K562 (cell line): Measurements from ENCODE around the gene SS18L1. TPM values are rescaled to one million over a fixed set of nuclear protein-coding genes. Genes with fewer than 3 reads are reported as not detected.
A peak's percentile ranks its signal among the peaks of the same experiment; 100 is the strongest.

ENCODE experiments used
- BHLHE40 ChIP-seq: IDR thresholded peaks from 2 replicates; pipeline ENCODE4 v1.6.1; 2011; ENCODE audit warnings: low read length, improper control_type of control experiment
- CBX8 ChIP-seq: fragments of 200-600 bp; sonication (generic); IDR thresholded peaks from 2 replicates; pipeline ENCODE4 v1.6.1; 2012; ENCODE audit warnings: borderline replicate concordance, mixed run types, low read depth, mild to moderate bottlenecking, moderate library complexity, mixed read lengths, low read length, control low read depth, inconsistent platforms; ENCODE audit not compliant: poor library complexity, severe bottlenecking; ENCODE audit errors: extremely low read depth
- CC2D1A ChIP-seq: fragments of 450-650 bp; IDR thresholded peaks from 2 replicates; pipeline ENCODE4 v1.6.1; 2017; ENCODE audit warnings: mild to moderate bottlenecking
- EWSR1 ChIP-seq: fragments of 450-650 bp; IDR thresholded peaks from 2 replicates; pipeline ENCODE4 v1.6.1; 2018; ENCODE audit warnings: borderline replicate concordance, mild to moderate bottlenecking, low read depth, moderate library complexity; ENCODE audit not compliant: partially characterized antibody
- FOXM1 ChIP-seq, 2 experiments: fragments of 450-650 bp in 1 of 2; sonication (generic) in 1 of 2; formaldehyde crosslinking in 1 of 2; IDR thresholded peaks; 2 replicates each; pipeline versions ENCODE4 v1.6.1 to v1.9.0; 2017 to 2022; ENCODE audit warnings: low read depth in 2 of 2, mild to moderate bottlenecking in 2 of 2, missing genetic modification reagents in 1 of 2, moderate library complexity in 1 of 2
- NEUROD1 ChIP-seq: fragments of 150-350 bp; IDR thresholded peaks from 2 replicates; pipeline ENCODE4 v1.6.1; 2014; ENCODE audit warnings: borderline replicate concordance, low read length, low read depth; ENCODE audit not compliant: partially characterized antibody
- SMAD4 ChIP-seq: fragments of 250-450 bp; sonication (Bioruptor Pico); conservative IDR thresholded peaks from 2 replicates; pipeline ENCODE4 v1.8.0; 2021; ENCODE audit warnings: inconsistent platforms, mild to moderate bottlenecking, moderate library complexity
- STAT5A ChIP-seq: IDR thresholded peaks from 2 replicates; pipeline ENCODE4 v1.6.1; 2012; ENCODE audit warnings: low read length, inconsistent platforms, borderline replicate concordance
- TEAD2 ChIP-seq: fragments of 450-650 bp; IDR thresholded peaks from 2 replicates; pipeline ENCODE4 v1.6.1; 2016; ENCODE audit warnings: missing genetic modification characterization, control low read depth, missing compliant biosample characterization
- ZNF212 ChIP-seq: fragments of 450-650 bp; formaldehyde crosslinking; IDR thresholded peaks from 2 replicates; pipeline ENCODE4 v1.4.0; 2020; ENCODE audit warnings: mild to moderate bottlenecking
- ZNF444 ChIP-seq: fragments of 250-450 bp; sonication (Bioruptor Pico); IDR thresholded peaks from 2 replicates; pipeline ENCODE4 v1.4.0; 2020; ENCODE audit warnings: mild to moderate bottlenecking, moderate library complexity
- ZNF644 ChIP-seq: fragments of 200-800 bp; sonication (Bioruptor generic); IDR thresholded peaks from 2 replicates; pipeline ENCODE4 v1.6.1; 2016; ENCODE audit warnings: low read depth, missing genetic modification characterization, missing compliant biosample characterization
- polyA plus RNA-seq, 8 experiments: library from polyadenylated mRNA; depleted of rRNA in 4 of 8; stranded (reverse) in 5 of 8; unstranded in 3 of 8; fragments of >200 nt; fragmentation: Nextera tagmentation in 2 of 8; fragmentation: Illumina TruSeq in 1 of 8; extraction: Ambion mirVana in 2 of 8; extraction: Trizol in 1 of 8; gene quantifications; 2 replicates each; pipeline versions ENCODE4 v1.2.1 to v1.2.3, GENCODE V29; 2011 to 2014; ENCODE audit warnings: inconsistent platforms in 1 of 8, missing spikeins in 1 of 8
- total RNA-seq, 7 experiments: library from RNA; depleted of rRNA in 6 of 7; stranded (reverse); fragments of >200 nt in 6 of 7; fragmentation: Illumina TruSeq in 2 of 7; extraction: Trizol in 2 of 7; gene quantifications; 2 replicates each; pipeline versions ENCODE4 v1.2.1 to v1.2.3, GENCODE V29; 2011 to 2021; ENCODE audit warnings: low replicate concordance in 1 of 7
- TF ChIP-seq, protein P1 (sequence below): sonication (generic); formaldehyde crosslinking; IDR thresholded peaks from 2 replicates; pipeline ENCODE4 v1.8.1; 2023; ENCODE audit warnings: missing genetic modification reagents, mild to moderate bottlenecking, borderline replicate concordance
- TF ChIP-seq, protein P2 (sequence below): IDR thresholded peaks from 2 replicates; pipeline ENCODE4 v1.6.1; 2014; ENCODE audit warnings: antibody characterized with exemption
- TF ChIP-seq, protein P3 (sequence below), 2 experiments: fragments of 450-650 bp; IDR thresholded peaks; 2 replicates each; pipeline ENCODE4 v1.6.1; 2016
- TF ChIP-seq, protein P4 (sequence below): fragments of 250-450 bp; sonication (Bioruptor Pico); IDR thresholded peaks from 2 replicates; pipeline ENCODE4 v1.4.0; 2020; ENCODE audit warnings: mild to moderate bottlenecking, moderate library complexity, borderline replicate concordance

The SS18L1 gene
- total and polyA plus RNA-seq, 9 of the 15 experiments (the other 6 are each of a cell fraction or from before 2014, with no cell fraction given) = 2.7 to 28.3 (median 15.1) TPM

DNA sequence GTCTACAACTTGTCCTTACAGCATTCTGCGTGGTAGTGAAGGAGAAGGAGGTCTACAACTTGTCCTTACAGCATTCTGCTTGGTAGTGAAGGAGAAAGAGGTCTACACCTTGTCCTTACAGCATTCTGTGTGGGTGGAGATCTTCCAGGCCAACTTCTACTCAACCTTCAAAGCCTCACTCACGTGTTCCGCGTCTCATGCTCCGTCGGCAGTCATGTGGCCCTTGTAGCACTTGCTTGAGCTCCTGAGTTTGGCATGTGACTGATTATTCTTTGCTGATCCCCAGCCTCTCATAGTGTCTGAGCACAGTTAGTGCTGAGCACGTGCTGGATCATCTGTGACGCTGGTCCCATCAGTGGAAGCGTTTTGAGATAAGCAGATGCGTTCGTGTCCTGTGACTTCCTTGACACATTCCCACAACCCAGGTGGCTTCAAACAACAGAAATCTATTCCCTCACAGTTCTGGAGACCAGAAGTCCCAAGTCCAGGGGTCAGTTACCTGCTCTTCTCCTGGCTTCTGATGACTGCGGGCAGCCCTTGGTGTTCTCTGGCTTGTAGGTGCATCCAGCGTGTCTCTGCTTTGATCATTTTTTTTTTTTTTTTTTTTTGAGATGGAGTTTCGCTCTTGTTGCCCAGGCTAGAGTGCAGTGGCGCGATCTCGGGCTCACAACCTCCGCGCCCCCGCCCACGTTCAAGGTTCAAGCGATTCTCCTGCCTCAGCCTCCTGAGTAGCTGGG is 2.6 kb downstream of the SS18L1 start (continued):
- TF ChIP-seq STAT5A (no peak), ZNF212 (CRISPR knock-in tag) (no peak), BHLHE40 (peak; percentile 99), EWSR1 (no peak), CC2D1A (no peak), CBX8 (no peak), ZNF644 (tag) (peak; percentile 84; the same call in 1 of the 2 replicates), TEAD2 (tag) (no peak), ZNF444 (CRISPR knock-in tag) (no peak), SMAD4 (CRISPR knock-in tag) (peak; percentile 82), FOXM1 (IDR thresholded peaks at IDR 0.05; ENCODE audit: low read depth) (no peak), FOXM1 (CRISPR knock-in tag; IDR thresholded peaks at IDR 0.05; ENCODE audit: low read depth) (no peak), NEUROD1 (no peak)
- TF ChIP-seq, protein P1, sequence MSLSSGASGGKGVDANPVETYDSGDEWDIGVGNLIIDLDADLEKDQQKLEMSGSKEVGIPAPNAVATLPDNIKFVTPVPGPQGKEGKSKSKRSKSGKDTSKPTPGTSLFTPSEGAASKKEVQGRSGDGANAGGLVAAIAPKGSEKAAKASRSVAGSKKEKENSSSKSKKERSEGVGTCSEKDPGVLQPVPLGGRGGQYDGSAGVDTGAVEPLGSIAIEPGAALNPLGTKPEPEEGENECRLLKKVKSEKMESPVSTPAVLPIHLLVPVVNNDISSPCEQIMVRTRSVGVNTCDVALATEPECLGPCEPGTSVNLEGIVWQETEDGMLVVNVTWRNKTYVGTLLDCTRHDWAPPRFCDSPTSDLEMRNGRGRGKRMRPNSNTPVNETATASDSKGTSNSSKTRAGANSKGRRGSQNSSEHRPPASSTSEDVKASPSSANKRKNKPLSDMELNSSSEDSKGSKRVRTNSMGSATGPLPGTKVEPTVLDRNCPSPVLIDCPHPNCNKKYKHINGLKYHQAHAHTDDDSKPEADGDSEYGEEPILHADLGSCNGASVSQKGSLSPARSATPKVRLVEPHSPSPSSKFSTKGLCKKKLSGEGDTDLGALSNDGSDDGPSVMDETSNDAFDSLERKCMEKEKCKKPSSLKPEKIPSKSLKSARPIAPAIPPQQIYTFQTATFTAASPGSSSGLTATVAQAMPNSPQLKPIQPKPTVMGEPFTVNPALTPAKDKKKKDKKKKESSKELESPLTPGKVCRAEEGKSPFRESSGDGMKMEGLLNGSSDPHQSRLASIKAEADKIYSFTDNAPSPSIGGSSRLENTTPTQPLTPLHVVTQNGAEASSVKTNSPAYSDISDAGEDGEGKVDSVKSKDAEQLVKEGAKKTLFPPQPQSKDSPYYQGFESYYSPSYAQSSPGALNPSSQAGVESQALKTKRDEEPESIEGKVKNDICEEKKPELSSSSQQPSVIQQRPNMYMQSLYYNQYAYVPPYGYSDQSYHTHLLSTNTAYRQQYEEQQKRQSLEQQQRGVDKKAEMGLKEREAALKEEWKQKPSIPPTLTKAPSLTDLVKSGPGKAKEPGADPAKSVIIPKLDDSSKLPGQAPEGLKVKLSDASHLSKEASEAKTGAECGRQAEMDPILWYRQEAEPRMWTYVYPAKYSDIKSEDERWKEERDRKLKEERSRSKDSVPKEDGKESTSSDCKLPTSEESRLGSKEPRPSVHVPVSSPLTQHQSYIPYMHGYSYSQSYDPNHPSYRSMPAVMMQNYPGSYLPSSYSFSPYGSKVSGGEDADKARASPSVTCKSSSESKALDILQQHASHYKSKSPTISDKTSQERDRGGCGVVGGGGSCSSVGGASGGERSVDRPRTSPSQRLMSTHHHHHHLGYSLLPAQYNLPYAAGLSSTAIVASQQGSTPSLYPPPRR (CRISPR knock-in tag) = peak; percentile 68; the same call in 1 of the 2 replicates
- TF ChIP-seq, protein P2, sequence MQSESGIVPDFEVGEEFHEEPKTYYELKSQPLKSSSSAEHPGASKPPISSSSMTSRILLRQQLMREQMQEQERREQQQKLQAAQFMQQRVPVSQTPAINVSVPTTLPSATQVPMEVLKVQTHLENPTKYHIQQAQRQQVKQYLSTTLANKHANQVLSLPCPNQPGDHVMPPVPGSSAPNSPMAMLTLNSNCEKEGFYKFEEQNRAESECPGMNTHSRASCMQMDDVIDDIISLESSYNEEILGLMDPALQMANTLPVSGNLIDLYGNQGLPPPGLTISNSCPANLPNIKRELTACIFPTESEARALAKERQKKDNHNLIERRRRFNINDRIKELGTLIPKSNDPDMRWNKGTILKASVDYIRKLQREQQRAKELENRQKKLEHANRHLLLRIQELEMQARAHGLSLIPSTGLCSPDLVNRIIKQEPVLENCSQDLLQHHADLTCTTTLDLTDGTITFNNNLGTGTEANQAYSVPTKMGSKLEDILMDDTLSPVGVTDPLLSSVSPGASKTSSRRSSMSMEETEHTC = peak; percentile 77; the same call in 1 of the 2 replicates
- TF ChIP-seq, protein P3, sequence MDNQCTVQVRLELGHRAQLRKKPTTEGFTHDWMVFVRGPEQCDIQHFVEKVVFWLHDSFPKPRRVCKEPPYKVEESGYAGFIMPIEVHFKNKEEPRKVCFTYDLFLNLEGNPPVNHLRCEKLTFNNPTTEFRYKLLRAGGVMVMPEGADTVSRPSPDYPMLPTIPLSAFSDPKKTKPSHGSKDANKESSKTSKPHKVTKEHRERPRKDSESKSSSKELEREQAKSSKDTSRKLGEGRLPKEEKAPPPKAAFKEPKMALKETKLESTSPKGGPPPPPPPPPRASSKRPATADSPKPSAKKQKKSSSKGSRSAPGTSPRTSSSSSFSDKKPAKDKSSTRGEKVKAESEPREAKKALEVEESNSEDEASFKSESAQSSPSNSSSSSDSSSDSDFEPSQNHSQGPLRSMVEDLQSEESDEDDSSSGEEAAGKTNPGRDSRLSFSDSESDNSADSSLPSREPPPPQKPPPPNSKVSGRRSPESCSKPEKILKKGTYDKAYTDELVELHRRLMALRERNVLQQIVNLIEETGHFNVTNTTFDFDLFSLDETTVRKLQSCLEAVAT (IDR thresholded peaks at IDR 0.05) = no peak
- TF ChIP-seq, protein P4, sequence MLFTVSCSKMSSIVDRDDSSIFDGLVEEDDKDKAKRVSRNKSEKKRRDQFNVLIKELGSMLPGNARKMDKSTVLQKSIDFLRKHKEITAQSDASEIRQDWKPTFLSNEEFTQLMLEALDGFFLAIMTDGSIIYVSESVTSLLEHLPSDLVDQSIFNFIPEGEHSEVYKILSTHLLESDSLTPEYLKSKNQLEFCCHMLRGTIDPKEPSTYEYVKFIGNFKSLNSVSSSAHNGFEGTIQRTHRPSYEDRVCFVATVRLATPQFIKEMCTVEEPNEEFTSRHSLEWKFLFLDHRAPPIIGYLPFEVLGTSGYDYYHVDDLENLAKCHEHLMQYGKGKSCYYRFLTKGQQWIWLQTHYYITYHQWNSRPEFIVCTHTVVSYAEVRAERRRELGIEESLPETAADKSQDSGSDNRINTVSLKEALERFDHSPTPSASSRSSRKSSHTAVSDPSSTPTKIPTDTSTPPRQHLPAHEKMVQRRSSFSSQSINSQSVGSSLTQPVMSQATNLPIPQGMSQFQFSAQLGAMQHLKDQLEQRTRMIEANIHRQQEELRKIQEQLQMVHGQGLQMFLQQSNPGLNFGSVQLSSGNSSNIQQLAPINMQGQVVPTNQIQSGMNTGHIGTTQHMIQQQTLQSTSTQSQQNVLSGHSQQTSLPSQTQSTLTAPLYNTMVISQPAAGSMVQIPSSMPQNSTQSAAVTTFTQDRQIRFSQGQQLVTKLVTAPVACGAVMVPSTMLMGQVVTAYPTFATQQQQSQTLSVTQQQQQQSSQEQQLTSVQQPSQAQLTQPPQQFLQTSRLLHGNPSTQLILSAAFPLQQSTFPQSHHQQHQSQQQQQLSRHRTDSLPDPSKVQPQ (CRISPR knock-in tag) = peak; percentile 42; the same call in 1 of the 2 replicates
